ENCODE results near the gene PACRG. TPM values are rescaled to one million over a fixed set of nuclear protein-coding genes. Genes with fewer than 3 reads are reported as not detected.

The PACRG gene
- total and polyA plus RNA-seq, 2 of the 13 experiments (the other 11 are each of a cell fraction or from before 2014, with no cell fraction given): 0.13 TPM; not detected in 1

GRCh38 chr6:163159110-163159509 lies 431.3 kb downstream of the PACRG start:
- ChIA-PET POLR2A (no interaction called here), CTCF (ENCODE audit: low intra/inter-chr PET ratio, low total read pairs) (no interaction called here)
- in situ Hi-C loops (cut with HindIII; ENCODE audit: extremely low pct_ligation_motif_present, low pct_unique_long_range_greater_than_20kb): no loop called here
- Histone ChIP-seq H3K9me3 (ENCODE audit: low read length) (no peaks in the 10 kb centered on the region), H3K4me1 (ENCODE audit: insufficient read depth, low read length) (no peaks in the 10 kb centered on the region), H3K79me2 (ENCODE audit: insufficient read depth, low read length) (no peaks in the 10 kb centered on the region), H3K4me3 (replicated peaks in 1 of 3; ENCODE audit: insufficient read depth in 1 of 3, low read depth in 2 of 3, low read length in 3 of 3) (no peak overlapping the region), H3K36me3 (replicated peaks in 1 of 2; ENCODE audit: control insufficient read depth in 1 of 2, insufficient read depth in 2 of 2, low read length in 2 of 2) (no peaks in the 10 kb centered on the region), H3K27me3 (ENCODE audit: control insufficient read depth in 1 of 2, insufficient read depth in 2 of 2, low read length in 2 of 2) (peaks cover 0 to 32% of the 10 kb centered on the region in 2 experiments; a peak in 3 of 5 replicates), H2AFZ (ENCODE audit: low read length) (no peak overlapping the region), H3K27ac (ENCODE audit: extremely low read length, insufficient read depth, low read length) (no peak overlapping the region), H4K20me1 (ENCODE audit: insufficient read depth, low read length) (no peaks in the 10 kb centered on the region), H3K9ac (ENCODE audit: insufficient read depth, low read depth, low read length) (no peak overlapping the region), H3K4me2 (ENCODE audit: low read depth, low read length) (no peak overlapping the region)
- no peak for FAIRE-seq
- intact Hi-C loops (cut with micrococcal nuclease; ENCODE audit: unreplicated experiment): no loop called here
- no peak for DNase-seq (ENCODE audit: low spot score)
- TF ChIP-seq ZNF230 (CRISPR knock-in tag; IDR thresholded peaks at IDR 0.05) (no peak), PAWR (CRISPR knock-in tag; IDR thresholded peaks at IDR 0.05; ENCODE audit: borderline replicate concordance) (no peak), FOSL2 (CRISPR knock-in tag; IDR thresholded peaks at IDR 0.05) (no peak), EP300 (IDR thresholded peaks at IDR 0.05; ENCODE audit: low read depth in 2 of 2, low read length in 2 of 2) (no peak), EP300 (CRISPR knock-in tag; IDR thresholded peaks at IDR 0.05; ENCODE audit: borderline replicate concordance) (no peak), SMAD1 (CRISPR knock-in tag; IDR thresholded peaks at IDR 0.05; ENCODE audit: borderline replicate concordance, low read depth) (no peak), ZNF557 (CRISPR knock-in tag; IDR thresholded peaks at IDR 0.05) (no peak)
- ATAC-seq: no peak
- 2% methylated on average over 1 of the region's 1 CpG for whole genome bisulfite sequencing (ENCODE audit: low lambda C conversion rate)
- BruUV-seq (replicated peaks): no TSS peak

GRCh38 chr6:163159689-163160088 lies 431.9 kb downstream of the PACRG start:
- intact Hi-C loops (cut with micrococcal nuclease; ENCODE audit: unreplicated experiment) (no loop called here), in situ Hi-C loops (cut with HindIII; ENCODE audit: extremely low pct_ligation_motif_present, low pct_unique_long_range_greater_than_20kb) (no loop called here)
- Histone ChIP-seq H3K4me2 (ENCODE audit: low read depth, low read length) (no peak overlapping the region), H3K4me3 (replicated peaks in 1 of 3; ENCODE audit: insufficient read depth in 1 of 3, low read depth in 2 of 3, low read length in 3 of 3) (no peak overlapping the region), H3K9me3 (ENCODE audit: low read length) (no peaks in the 10 kb centered on the region), H2AFZ (ENCODE audit: low read length) (no peak overlapping the region), H3K4me1 (ENCODE audit: insufficient read depth, low read length) (no peaks in the 10 kb centered on the region), H4K20me1 (ENCODE audit: insufficient read depth, low read length) (no peaks in the 10 kb centered on the region), H3K9ac (ENCODE audit: insufficient read depth, low read depth, low read length) (no peak overlapping the region), H3K36me3 (replicated peaks in 1 of 2; ENCODE audit: control insufficient read depth in 1 of 2, insufficient read depth in 2 of 2, low read length in 2 of 2) (no peaks in the 10 kb centered on the region), H3K27me3 (ENCODE audit: control insufficient read depth in 1 of 2, insufficient read depth in 2 of 2, low read length in 2 of 2) (peaks cover 0 to 33% of the 10 kb centered on the region in 2 experiments; a peak in 3 of 5 replicates), H3K79me2 (ENCODE audit: insufficient read depth, low read length) (no peaks in the 10 kb centered on the region), H3K27ac (ENCODE audit: extremely low read length, insufficient read depth, low read length) (no peak overlapping the region)
- FAIRE-seq (no peak), DNase-seq (ENCODE audit: low spot score) (no peak), ATAC-seq (no peak)
- no TSS peak for BruUV-seq (replicated peaks)
- POLR2A ChIA-PET: no interaction called here
- CTCF ChIA-PET (ENCODE audit: low intra/inter-chr PET ratio, low total read pairs): no interaction called here
- 21% methylated on average over 10 of the region's 10 CpGs for WGBS (ENCODE audit: low lambda C conversion rate)
- TF ChIP-seq ZBTB40 (IDR thresholded peaks at IDR 0.05): no peak
- no peak for TF ChIP-seq ZBTB40 (CRISPR knock-in tag; IDR thresholded peaks at IDR 0.05)
- no peak for TF ChIP-seq ELF1 (CRISPR knock-in tag; IDR thresholded peaks at IDR 0.05)
- no peak for TF ChIP-seq AGO2 (optimal IDR thresholded peaks at IDR 0.05; ENCODE audit: low read depth, low read length)
